Testis (tissue), 3 donors: ENCODE results near the gene CFAP300. TPM values are rescaled to one million over a fixed set of nuclear protein-coding genes. Genes with fewer than 3 reads are reported as not detected.

Source experiments
- DNase-seq: peaks from one replicate; pipeline ENCODE4 v3.0.0-alpha.2; 2019
- H3K27ac ChIP-seq, 2 donors: fragments of 200-600 bp; sonication (generic); one replicate each; pipeline ENCODE4 v1.5.1; 2019
- H3K27me3 ChIP-seq: fragments of 200-600 bp; sonication (generic); one replicate; pipeline ENCODE4 v1.5.1; 2019
- H3K36me3 ChIP-seq: fragments of 200-600 bp; sonication (generic); one replicate; pipeline ENCODE4 v1.5.1; 2017; ENCODE audit warnings: low read depth; ENCODE audit errors: missing control alignments
- H3K4me1 ChIP-seq: fragments of 200-600 bp; sonication (generic); one replicate; pipeline ENCODE4 v1.5.1; 2019
- H3K4me3 ChIP-seq, 2 donors: fragments of 200-600 bp; sonication (generic); one replicate each; pipeline ENCODE4 v1.5.1; 2017 to 2019
- H3K9me3 ChIP-seq: fragments of 200-600 bp; sonication (generic); one replicate; pipeline ENCODE4 v1.5.1; 2017
- POLR2A ChIP-seq: fragments of 450-650 bp; IDR thresholded peaks from one replicate; pipeline ENCODE4 v1.6.1; 2017; ENCODE audit warnings: antibody characterized with exemption, mild to moderate bottlenecking, moderate library complexity
- WGBS, 2 donors: methylation state at CpG; one replicate each; pipeline ENCODE4 v1.1.5; 2018; 5-methylcytosine and 5-hydroxymethylcytosine counted together
- intact Hi-C: fragments of 100-400 bp; cut with DNase I; formaldehyde crosslinking; loops from one replicate; pipeline ENCODE4 v1.15.1; 2023; ENCODE audit warnings: low total_unique reads
- polyA plus RNA-seq: library from polyadenylated mRNA; stranded (reverse); fragments of 350-450 nt; fragmentation: Illumina TruSeq; extraction: RNeasy Lipid Tissue Mini Kit (QIAGEN cat#74804); gene quantifications from one replicate; pipeline ENCODE4 v1.2.3, GENCODE V29; 2014; ENCODE audit warnings: low read depth, low replicate concordance; ENCODE audit not compliant: insufficient read depth
- total RNA-seq, 2 donors: library from RNA; depleted of rRNA; stranded (reverse); fragments of >200 nt; gene quantifications; one replicate each; pipeline ENCODE4 v1.2.3, GENCODE V29; 2016
- TF ChIP-seq, protein P1 (sequence below), 3 experiments: fragments of 450-650 bp in 2 of 3; fragments of 200-600 bp in 1 of 3; sonication (generic) in 1 of 3; IDR thresholded peaks; one replicate each; pipeline ENCODE4 v1.5.1; 2016 to 2019; ENCODE audit warnings: antibody characterized with exemption in 3 of 3, mild to moderate bottlenecking in 2 of 3, moderate library complexity in 1 of 3

Gene CFAP300
- total and polyA plus RNA-seq, 3 donors from 2014 or later, result 15.1 to 98.0 (median 28.9) TPM

- Histone ChIP-seq H3K4me3 (no peak overlapping the region), H3K27ac (no peak overlapping the region), H3K9me3 (no peaks in the 10 kb centered on the region), H3K4me1 (no peaks in the 10 kb centered on the region), H3K36me3 (no peaks in the 10 kb centered on the region), H3K27me3 (no peaks in the 10 kb centered on the region)
- intact Hi-C loops, result no loop called here
- no peak for DNase-seq
- no peak for TF ChIP-seq POLR2A
- TF ChIP-seq, protein P1, sequence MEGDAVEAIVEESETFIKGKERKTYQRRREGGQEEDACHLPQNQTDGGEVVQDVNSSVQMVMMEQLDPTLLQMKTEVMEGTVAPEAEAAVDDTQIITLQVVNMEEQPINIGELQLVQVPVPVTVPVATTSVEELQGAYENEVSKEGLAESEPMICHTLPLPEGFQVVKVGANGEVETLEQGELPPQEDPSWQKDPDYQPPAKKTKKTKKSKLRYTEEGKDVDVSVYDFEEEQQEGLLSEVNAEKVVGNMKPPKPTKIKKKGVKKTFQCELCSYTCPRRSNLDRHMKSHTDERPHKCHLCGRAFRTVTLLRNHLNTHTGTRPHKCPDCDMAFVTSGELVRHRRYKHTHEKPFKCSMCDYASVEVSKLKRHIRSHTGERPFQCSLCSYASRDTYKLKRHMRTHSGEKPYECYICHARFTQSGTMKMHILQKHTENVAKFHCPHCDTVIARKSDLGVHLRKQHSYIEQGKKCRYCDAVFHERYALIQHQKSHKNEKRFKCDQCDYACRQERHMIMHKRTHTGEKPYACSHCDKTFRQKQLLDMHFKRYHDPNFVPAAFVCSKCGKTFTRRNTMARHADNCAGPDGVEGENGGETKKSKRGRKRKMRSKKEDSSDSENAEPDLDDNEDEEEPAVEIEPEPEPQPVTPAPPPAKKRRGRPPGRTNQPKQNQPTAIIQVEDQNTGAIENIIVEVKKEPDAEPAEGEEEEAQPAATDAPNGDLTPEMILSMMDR (IDR thresholded peaks at IDR 0.05), result no peak
- WGBS, 2 donors, result 0 to 47% methylated on average over 1 of the region's 1 CpG
Observed at GRCh38 chr11:102070766-102071165, 23.5 kb downstream of the CFAP300 start.

- Histone ChIP-seq H3K4me1 (no peaks in the 10 kb centered on the region), H3K27me3 (no peaks in the 10 kb centered on the region), H3K9me3 (no peaks in the 10 kb centered on the region), H3K36me3 (no peaks in the 10 kb centered on the region), H3K27ac (no peak overlapping the region), H3K4me3 (no peak overlapping the region)
- TF ChIP-seq POLR2A, result no peak
- TF ChIP-seq, protein P1 (IDR thresholded peaks at IDR 0.05), result no peak
- WGBS, 2 donors, result 89 to 100% methylated on average over 1 of the region's 1 CpG
- intact Hi-C loops, result no loop called here
- DNase-seq, result no peak
Observed at GRCh38 chr11:102071497-102072472, 24.5 kb downstream of the CFAP300 start.

DNA sequence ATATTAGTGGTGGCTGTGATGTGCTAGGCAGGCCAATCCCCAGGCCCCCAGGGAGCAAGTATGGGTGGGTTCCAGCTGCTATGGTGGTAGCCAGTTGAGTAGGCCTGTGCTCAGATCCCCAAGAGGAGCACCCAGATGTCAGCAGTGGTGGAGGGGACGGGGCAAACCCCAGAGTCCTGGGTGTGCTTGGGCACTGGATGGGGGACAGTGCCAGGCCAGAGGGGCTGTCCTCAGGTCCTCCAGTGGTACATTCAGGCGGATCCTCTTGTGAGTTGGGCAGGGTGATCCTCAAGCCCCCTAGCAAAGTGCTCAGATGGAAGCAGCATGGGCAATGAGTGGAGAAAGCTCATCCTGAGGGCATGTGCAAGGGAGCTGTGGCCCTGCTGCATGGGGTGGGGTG is 26.0 kb downstream of the CFAP300 start:
- DNase-seq, result no peak
- no peak overlapping the region for H3K4me3 ChIP-seq
- H3K36me3 ChIP-seq, result no peaks in the 10 kb centered on the region
- intact Hi-C loops, result no loop called here
- no peak overlapping the region for H3K27ac ChIP-seq
- WGBS, 2 donors, result 95 to 100% methylated on average over 1 to 2 of the region's 2 CpGs
- H3K27me3 ChIP-seq, result no peaks in the 10 kb centered on the region
- H3K4me1 ChIP-seq, result no peaks in the 10 kb centered on the region
- H3K9me3 ChIP-seq, result no peaks in the 10 kb centered on the region
- TF ChIP-seq, protein P1 (IDR thresholded peaks at IDR 0.05), result no peak
- TF ChIP-seq POLR2A, result no peak

GRCh38 chr11:102079625-102080024 is 32.4 kb downstream of the CFAP300 start:
- TF ChIP-seq, protein P1 (IDR thresholded peaks at IDR 0.05), result no peak
- no peak for TF ChIP-seq POLR2A

More at GRCh38 chr11:102079625-102080024, 32.4 kb downstream of the CFAP300 start:
- H3K36me3 ChIP-seq, result no peaks in the 10 kb centered on the region
- no peaks in the 10 kb centered on the region for H3K27me3 ChIP-seq
- no peak overlapping the region for H3K27ac ChIP-seq
- H3K9me3 ChIP-seq, result no peaks in the 10 kb centered on the region
- intact Hi-C loops, result no loop called here
- no peaks in the 10 kb centered on the region for H3K4me1 ChIP-seq
- no peak overlapping the region for H3K4me3 ChIP-seq
- no peak for DNase-seq
